ENCODE data around the gene ABCA6. TPM values are rescaled to one million over a fixed set of nuclear protein-coding genes. Genes with fewer than 3 reads are reported as not detected.
A peak's percentile ranks its signal among the peaks of the same experiment; 100 is the strongest.

ABCA6 gene
- total and polyA plus RNA-seq, 9 of the 15 experiments (the other 6 are each of a cell fraction or from before 2014, with no cell fraction given): 0.06 to 0.73 (median 0.15) TPM

DNA sequence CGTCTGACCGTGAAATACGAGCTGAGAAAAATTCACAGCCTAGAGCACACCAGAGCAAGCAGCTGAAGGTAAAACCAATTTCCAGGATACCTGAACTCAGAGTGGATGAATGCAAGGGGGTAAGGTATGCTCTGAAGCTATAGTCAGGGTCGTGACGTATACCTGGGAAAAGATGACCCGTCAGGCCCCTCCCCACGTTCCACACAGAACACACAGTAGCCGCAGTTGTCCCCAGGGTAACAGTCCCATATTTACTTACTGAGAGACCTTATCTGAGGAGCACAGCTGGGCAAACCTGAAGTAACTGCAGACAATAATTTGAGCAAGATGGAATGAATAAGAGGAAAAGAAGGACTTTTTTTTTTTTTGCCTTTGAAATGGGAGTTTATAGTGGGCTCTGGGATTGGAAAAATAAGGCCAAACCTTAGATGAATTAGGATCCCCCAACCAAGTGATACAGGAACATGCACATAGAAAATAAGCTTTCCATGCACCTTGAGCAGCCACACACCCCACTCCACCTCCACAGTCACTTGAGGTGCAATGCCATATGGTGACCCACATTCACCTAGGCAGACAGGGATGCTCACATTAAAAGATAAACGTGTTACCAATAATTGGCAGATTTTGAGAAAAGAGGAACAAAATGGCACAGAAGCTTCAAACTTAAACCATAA lies 38.0 kb downstream of the ABCA6 start (continued):
- TF ChIP-seq ZNF280A (IDR thresholded peaks at IDR 0.05; ENCODE audit: low read depth, partially characterized antibody) (no peak), FOXJ3 (CRISPR knock-in tag; IDR thresholded peaks at IDR 0.05) (peak; percentile 98), KDM1A (IDR thresholded peaks at IDR 0.05) (no peak), ZNF316 (IDR thresholded peaks at IDR 0.05) (no peak), CLOCK (CRISPR knock-in tag; IDR thresholded peaks at IDR 0.05; ENCODE audit: borderline replicate concordance) (no peak), PCBP2 (IDR thresholded peaks at IDR 0.05; ENCODE audit: low read depth, low read length, poor library complexity, severe bottlenecking) (no peak), ELF1 (tag; IDR thresholded peaks at IDR 0.05) (peak; percentile 37; the same call in 1 of the 2 replicates), HNRNPL (IDR thresholded peaks at IDR 0.05; ENCODE audit: low read depth, low read length) (no peak), SMARCE1 (IDR thresholded peaks at IDR 0.05) (peak; percentile 87), PRMT5 (CRISPR knock-in tag; IDR thresholded peaks at IDR 0.05) (no peak), MAFK (IDR thresholded peaks at IDR 0.05; ENCODE audit: low read length) (no peak), ELF4 (CRISPR knock-in tag; IDR thresholded peaks at IDR 0.05) (0 out of 2 replicates have a peak, but pooled peaks have one; percentile 32), TEAD4 (IDR thresholded peaks at IDR 0.05; ENCODE audit: low read length) (peak; percentile 93), TEAD4 (CRISPR knock-in tag; IDR thresholded peaks at IDR 0.05; ENCODE audit: borderline replicate concordance) (no peak), ZNF76 (CRISPR knock-in tag; IDR thresholded peaks at IDR 0.05; ENCODE audit: borderline replicate concordance) (no peak), GTF2A2 (tag; IDR thresholded peaks at IDR 0.05) (no peak), ZNF507 (tag; conservative IDR thresholded peaks at IDR 0.05) (no peak)
- TF ChIP-seq, protein P1, sequence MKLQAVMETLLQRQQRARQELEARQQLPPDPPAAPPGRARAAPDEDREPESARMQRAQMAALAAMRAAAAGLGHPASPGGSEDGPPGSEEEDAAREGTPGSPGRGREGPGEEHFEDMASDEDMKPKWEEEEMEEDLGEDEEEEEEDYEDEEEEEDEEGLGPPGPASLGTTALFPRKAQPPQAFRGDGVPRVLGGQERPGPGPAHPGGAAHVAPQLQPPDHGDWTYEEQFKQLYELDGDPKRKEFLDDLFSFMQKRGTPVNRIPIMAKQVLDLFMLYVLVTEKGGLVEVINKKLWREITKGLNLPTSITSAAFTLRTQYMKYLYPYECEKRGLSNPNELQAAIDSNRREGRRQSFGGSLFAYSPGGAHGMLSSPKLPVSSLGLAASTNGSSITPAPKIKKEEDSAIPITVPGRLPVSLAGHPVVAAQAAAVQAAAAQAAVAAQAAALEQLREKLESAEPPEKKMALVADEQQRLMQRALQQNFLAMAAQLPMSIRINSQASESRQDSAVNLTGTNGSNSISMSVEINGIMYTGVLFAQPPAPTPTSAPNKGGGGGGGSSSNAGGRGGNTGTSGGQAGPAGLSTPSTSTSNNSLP (IDR thresholded peaks at IDR 0.05; ENCODE audit: borderline replicate concordance, low read depth, low read length): peak; percentile 68; the same call in 1 of the 2 replicates
- TF ChIP-seq, protein P2, sequence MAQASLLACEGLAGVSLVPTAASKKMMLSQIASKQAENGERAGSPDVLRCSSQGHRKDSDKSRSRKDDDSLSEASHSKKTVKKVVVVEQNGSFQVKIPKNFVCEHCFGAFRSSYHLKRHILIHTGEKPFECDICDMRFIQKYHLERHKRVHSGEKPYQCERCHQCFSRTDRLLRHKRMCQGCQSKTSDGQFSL (CRISPR knock-in tag; IDR thresholded peaks at IDR 0.05): no peak
- TF ChIP-seq, protein P2 (tag; IDR thresholded peaks at IDR 0.05): no peak
- TF ChIP-seq, protein P3, sequence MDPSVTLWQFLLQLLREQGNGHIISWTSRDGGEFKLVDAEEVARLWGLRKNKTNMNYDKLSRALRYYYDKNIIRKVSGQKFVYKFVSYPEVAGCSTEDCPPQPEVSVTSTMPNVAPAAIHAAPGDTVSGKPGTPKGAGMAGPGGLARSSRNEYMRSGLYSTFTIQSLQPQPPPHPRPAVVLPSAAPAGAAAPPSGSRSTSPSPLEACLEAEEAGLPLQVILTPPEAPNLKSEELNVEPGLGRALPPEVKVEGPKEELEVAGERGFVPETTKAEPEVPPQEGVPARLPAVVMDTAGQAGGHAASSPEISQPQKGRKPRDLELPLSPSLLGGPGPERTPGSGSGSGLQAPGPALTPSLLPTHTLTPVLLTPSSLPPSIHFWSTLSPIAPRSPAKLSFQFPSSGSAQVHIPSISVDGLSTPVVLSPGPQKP (CRISPR knock-in tag; IDR thresholded peaks at IDR 0.05): no peak

Data from K562 (cell line).